ENCODE measurements around the gene PRAMEF4.
"Not testable (repeated sequence)": the region's sequence is repeated elsewhere in the genome, so short reads cannot be mapped to it uniquely, and the experiment has no call there.

GRCh38 chr1:12878453-12878852 is 7.5 kb downstream of the PRAMEF4 start:
- not testable (repeated sequence) for TF ChIP-seq EZH2phosphoT487 (IDR thresholded peaks at IDR 0.05; ENCODE audit: insufficient read depth, low read depth); EZH2 (IDR thresholded peaks at IDR 0.05; ENCODE audit: insufficient read depth, poor library complexity, severe bottlenecking)
